Epithelial cell of umbilical artery (primary cell): Measurements from ENCODE around the gene KCNE1. TPM values are rescaled to one million over a fixed set of nuclear protein-coding genes. Genes with fewer than 3 reads are reported as not detected.

ENCODE experiments used
- total RNA-seq: library from RNA; depleted of rRNA; stranded (reverse); fragments of >200 nt; gene quantifications from 2 replicates; pipeline ENCODE4 v1.2.3, GENCODE V29; 2014

Gene KCNE1
- 0.15 TPM in 1 of 2 replicates, not detected in the other for total RNA-seq

DNA sequence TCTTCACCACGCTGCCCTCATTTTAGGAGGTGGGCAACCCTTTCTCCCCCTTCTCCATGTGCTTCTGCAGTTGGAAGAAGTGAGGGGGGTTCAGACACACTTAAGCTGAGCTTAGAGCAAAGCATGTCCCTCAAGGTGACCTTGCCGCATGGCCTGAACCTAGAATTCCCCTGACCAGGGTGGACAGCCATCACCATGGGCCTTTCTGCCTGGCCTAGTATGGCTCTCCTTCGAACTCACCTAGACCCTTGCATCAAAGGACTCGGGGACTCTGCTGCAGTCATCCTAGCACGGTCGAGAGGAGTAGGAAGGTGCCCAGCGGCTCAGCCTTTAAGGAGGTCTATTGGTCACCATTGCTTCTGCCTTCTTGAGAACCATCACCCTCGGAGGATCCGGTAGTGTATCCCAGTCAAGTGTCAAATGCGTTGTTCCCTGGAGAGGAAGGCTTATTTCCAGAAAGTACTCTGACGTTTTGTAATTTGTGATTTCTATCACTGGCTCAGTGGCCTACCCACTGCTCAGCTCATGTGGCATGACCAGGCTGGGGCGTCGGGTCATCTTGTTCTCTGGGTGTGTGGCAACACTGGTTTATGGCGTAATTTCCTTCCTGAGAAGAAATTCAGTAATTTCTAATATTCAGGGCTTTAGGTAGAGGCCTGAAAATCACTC lies at the start of gene KCNE1:
Gene KCNE1, minus strand, starts transcription at position 424 of the 669 bp plus-strand sequence. CDS start 62,576 bp downstream, outside the sequence.

DNA sequence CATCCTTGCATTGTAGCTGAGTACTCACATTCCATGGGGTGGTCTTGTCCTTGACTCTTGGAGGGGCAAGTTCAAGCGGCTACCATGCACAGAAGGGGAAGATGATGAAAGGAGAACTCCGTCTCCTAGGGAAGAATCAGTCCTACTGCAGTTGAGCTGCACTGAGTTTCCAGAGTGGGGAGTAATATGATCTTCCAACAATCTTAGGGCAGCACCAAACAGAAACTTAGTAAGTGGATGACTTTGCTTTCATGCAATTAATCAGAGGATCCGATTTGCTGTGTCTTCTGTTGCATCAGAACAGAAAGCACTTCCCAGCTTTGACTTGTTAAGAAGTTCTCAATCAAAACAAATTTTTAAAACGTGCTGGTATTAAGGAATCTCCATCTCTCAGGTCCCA lies 88.2 kb downstream of the KCNE1 start, which contains the start of gene SMIM34:
Gene SMIM34, minus strand, starts transcription at position 147 of the 400 bp plus-strand sequence. Its CDS starts 112 bp downstream, at position 35.

Other genes with a start within 250 kb of the KCNE1 start
- gene KCNE2, start 148.2 kb downstream of the KCNE1 start, total RNA-seq: not detected in 2 replicates
- 10.3 and 11.7 TPM in 2 replicates for gene SMIM11, start 136.7 kb downstream of the KCNE1 start, total RNA-seq
- not detected in 2 replicates for gene SMIM34, start 88.3 kb downstream of the KCNE1 start, total RNA-seq
- 19.2 and 29.5 TPM in 2 replicates for gene RCAN1, start 102.9 kb upstream of the KCNE1 start, total RNA-seq
- gene CLIC6, start 156.8 kb upstream of the KCNE1 start, total RNA-seq: not detected in 2 replicates